BLaER1 (cell line): Measurements from ENCODE around the gene NOTCH1.
"Not testable (repeated sequence)": the region's sequence is repeated elsewhere in the genome, so short reads cannot be mapped to it uniquely, and the experiment has no call there.

Experiments used
- H3K27ac ChIP-seq: shearing (Covaris generic); formaldehyde crosslinking; 2 replicates; pipeline ENCODE4 v1.8.1; 2022
- H3K27me3 ChIP-seq: shearing (Covaris generic); formaldehyde crosslinking; 2 replicates; pipeline ENCODE4 v1.8.1; 2022
- H3K36me3 ChIP-seq: shearing (Covaris generic); formaldehyde crosslinking; 2 replicates; pipeline ENCODE4 v1.8.1; 2022
- H3K4me1 ChIP-seq: shearing (Covaris generic); formaldehyde crosslinking; 2 replicates; pipeline ENCODE4 v1.8.1; 2022
- H3K4me2 ChIP-seq: shearing (Covaris generic); formaldehyde crosslinking; 2 replicates; pipeline ENCODE4 v1.8.1; 2022
- H3K4me3 ChIP-seq: shearing (Covaris generic); formaldehyde crosslinking; 2 replicates; pipeline ENCODE4 v1.8.1; 2022
- H3K9ac ChIP-seq: shearing (Covaris generic); formaldehyde crosslinking; 2 replicates; pipeline ENCODE4 v1.8.1; 2022
- H3K9me3 ChIP-seq: shearing (Covaris generic); formaldehyde crosslinking; 2 replicates; pipeline ENCODE4 v1.8.1; 2022
- H4K20me1 ChIP-seq: shearing (Covaris generic); formaldehyde crosslinking; 2 replicates; pipeline ENCODE4 v1.8.1; 2022
- Cebpa-rat ChIP-seq: shearing (Covaris generic); IDR thresholded peaks from 2 replicates; pipeline ENCODE4 v1.8.1; 2022

Gene NOTCH1

GRCh38 chr9:136565086-136565714 is 19.4 kb upstream of the NOTCH1 start:
- Histone ChIP-seq H3K9me3 (peaks cover 15% of the 10 kb centered on the region), H3K4me2 (no peak overlapping the region; the same call in 1 of the 2 replicates), H4K20me1 (no peaks in the 10 kb centered on the region), H3K9ac (0 out of 2 replicates have a peak overlapping the region, but pooled peaks have one; percentile 29), H3K4me3 (no peak overlapping the region), H3K27ac (0 out of 2 replicates have a peak overlapping the region, but pooled peaks have one; percentile 26), H3K36me3 (no peaks in the 10 kb centered on the region), H3K27me3 (no peaks in the 10 kb centered on the region), H3K4me1 (peaks cover 33% of the 10 kb centered on the region)
- no peak for TF ChIP-seq Cebpa-rat

- Histone ChIP-seq H3K36me3 (peaks cover under 1% of the 10 kb centered on the region; the same call in 1 of the 2 replicates), H3K9ac (peak overlapping the region; percentile 29; the same call in 1 of the 2 replicates), H3K4me3 (no peak overlapping the region), H3K4me2 (peak overlapping the region; percentile 77), H3K27me3 (no peaks in the 10 kb centered on the region), H3K27ac (0 out of 2 replicates have a peak overlapping the region, but pooled peaks have one; percentile 38), H3K4me1 (peaks cover 30% of the 10 kb centered on the region), H4K20me1 (no peaks in the 10 kb centered on the region), H3K9me3 (peaks cover 22% of the 10 kb centered on the region)
- TF ChIP-seq Cebpa-rat, result no peak
Observed at GRCh38 chr9:136564379-136564988, 18.6 kb upstream of the NOTCH1 start.

DNA sequence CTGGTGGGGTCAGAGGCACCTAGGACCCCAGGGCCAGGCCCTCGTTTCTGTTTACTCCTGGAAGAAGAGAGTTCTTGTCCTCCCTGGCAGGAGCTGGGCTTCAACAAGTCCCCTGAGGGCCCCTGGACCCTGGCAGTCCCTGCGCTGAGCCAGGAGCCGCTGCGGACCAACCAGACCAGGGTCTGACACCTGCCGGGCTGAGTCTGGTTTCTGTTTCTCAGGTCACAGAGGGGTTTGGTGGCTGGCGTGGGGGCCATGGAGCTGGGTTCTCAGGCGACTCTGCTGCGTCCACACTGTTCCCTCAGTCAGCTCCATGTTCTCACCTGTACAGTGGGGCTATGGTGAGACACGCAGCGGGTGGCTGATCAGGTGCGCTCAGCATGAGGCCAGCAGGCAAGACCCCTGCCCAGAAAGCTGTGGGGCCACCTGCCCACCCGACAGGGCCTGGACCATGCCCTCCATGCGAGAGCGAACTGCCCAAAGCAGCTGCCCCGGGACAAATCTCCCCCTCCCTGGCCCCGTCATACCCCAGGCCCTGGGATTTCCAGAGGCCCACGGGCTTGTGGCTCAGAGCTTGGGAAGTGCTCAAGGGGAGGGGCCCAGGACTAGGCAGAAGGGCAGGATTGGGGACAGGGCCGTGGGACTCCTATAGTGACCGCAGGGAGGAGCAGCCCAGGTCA is 17.9 kb upstream of the NOTCH1 start:
- Histone ChIP-seq H3K9ac (peak overlapping the region; percentile 53; the same call in 1 of the 2 replicates), H3K36me3 (peaks cover 4% of the 10 kb centered on the region; the same call in 1 of the 2 replicates), H3K4me2 (peak overlapping the region; percentile 77), H3K4me3 (no peak overlapping the region), H3K27me3 (no peaks in the 10 kb centered on the region), H3K27ac (0 out of 2 replicates have a peak overlapping the region, but pooled peaks have one; percentile 38), H4K20me1 (no peaks in the 10 kb centered on the region), H3K9me3 (peaks cover 29% of the 10 kb centered on the region), H3K4me1 (peaks cover 32% of the 10 kb centered on the region)
- TF ChIP-seq Cebpa-rat, result no peak

GRCh38 chr9:136562746-136563495 is 17.1 kb upstream of the NOTCH1 start:
- Histone ChIP-seq H4K20me1 (no peaks in the 10 kb centered on the region), H3K27ac (no peak overlapping the region), H3K9me3 (peaks cover 29% of the 10 kb centered on the region), H3K4me1 (peaks cover 40% of the 10 kb centered on the region), H3K4me2 (peak overlapping the region; percentile 77), H3K4me3 (no peak overlapping the region), H3K9ac (peak overlapping the region; percentile 53; the same call in 1 of the 2 replicates), H3K27me3 (no peaks in the 10 kb centered on the region), H3K36me3 (peaks cover 4% of the 10 kb centered on the region; the same call in 1 of the 2 replicates)
- TF ChIP-seq Cebpa-rat, result no peak

DNA sequence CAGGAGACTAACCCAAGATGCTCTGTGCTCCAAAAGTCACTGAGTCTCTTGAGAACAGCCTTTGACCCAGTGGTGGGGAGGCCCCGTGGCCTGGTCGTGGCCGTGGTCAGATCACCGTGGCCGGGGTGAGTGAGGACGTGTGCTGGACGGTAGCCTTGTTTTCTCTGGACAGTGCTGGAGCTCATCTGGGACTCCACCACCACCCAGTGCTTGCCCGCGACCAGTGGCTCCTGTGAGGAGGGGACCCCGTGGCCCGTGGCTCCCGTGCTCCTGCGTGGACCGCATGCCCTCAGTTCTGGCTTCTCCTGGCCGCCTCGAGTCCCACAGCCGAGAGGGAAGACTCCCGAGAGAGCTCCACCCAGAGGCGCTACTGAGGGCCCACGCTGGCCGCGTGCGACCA is 15.9 kb upstream of the NOTCH1 start:
- Histone ChIP-seq H4K20me1 (no peaks in the 10 kb centered on the region), H3K4me2 (no peak overlapping the region), H3K27ac (no peak overlapping the region), H3K9ac (no peak overlapping the region), H3K4me3 (no peak overlapping the region), H3K4me1 (peaks cover 40% of the 10 kb centered on the region), H3K9me3 (peaks cover 29% of the 10 kb centered on the region), H3K27me3 (no peaks in the 10 kb centered on the region), H3K36me3 (peaks cover 4% of the 10 kb centered on the region; the same call in 1 of the 2 replicates)
- no peak for TF ChIP-seq Cebpa-rat

GRCh38 chr9:136560586-136560985 is 14.7 kb upstream of the NOTCH1 start:
- TF ChIP-seq Cebpa-rat, result no peak
- Histone ChIP-seq H3K27me3 (no peaks in the 10 kb centered on the region), H3K36me3 (peaks cover 4% of the 10 kb centered on the region; the same call in 1 of the 2 replicates), H4K20me1 (no peaks in the 10 kb centered on the region), H3K4me2 (no peak overlapping the region), H3K9me3 (peaks cover 29% of the 10 kb centered on the region), H3K4me3 (no peak overlapping the region), H3K27ac (no peak overlapping the region), H3K4me1 (peaks cover 40% of the 10 kb centered on the region), H3K9ac (no peak overlapping the region)

DNA sequence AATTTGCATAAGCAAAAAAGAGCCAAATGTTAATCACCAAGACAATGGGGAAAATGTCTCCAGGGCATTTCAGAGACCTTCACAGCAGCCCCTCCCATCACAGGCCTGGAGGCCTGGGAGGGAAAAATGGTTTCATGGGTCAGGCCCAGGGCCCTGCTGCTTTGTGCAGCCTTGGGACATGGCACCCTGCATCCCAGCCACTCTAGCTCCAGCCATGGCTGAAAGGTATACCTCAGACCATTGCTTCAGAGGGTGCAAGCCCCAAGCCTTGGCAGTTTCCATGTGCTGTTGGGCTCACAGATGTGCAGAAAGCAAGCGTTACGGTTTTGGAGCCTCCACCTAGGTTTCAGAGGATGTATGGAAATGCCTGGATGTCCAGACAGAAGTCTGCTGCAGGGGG is 13.5 kb upstream of the NOTCH1 start:
- H3K9ac ChIP-seq, H3K36me3 ChIP-seq, H3K4me2 ChIP-seq, H3K27ac ChIP-seq, H4K20me1 ChIP-seq, H3K4me3 ChIP-seq, H3K27me3 ChIP-seq: not testable (repeated sequence)
- Histone ChIP-seq H3K4me1 (peaks cover 31% of the 10 kb centered on the region), H3K9me3 (peaks cover 29% of the 10 kb centered on the region)

DNA sequence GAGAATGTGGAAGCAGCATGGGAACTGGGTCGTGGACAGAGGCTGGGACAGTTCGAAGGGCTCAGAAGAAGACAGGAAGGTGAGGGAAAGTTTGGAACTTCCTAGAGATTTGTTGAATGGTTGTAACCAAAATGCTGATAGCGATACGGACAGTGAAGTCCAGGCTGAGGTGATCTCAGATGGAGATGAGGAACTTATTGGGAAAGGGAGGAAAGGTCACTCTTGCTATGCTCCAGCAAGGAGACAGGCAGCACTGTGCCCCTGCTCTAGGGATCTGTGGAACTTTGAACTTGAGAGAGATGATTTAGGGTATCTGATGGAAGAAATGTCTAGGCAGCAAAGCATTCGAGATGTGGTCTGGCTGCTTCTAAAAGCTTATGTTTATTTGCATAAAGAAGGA is 13.0 kb upstream of the NOTCH1 start:
- H4K20me1 ChIP-seq, H3K27me3 ChIP-seq, H3K27ac ChIP-seq, H3K4me3 ChIP-seq, H3K9ac ChIP-seq, H3K36me3 ChIP-seq: not testable (repeated sequence)
- peak overlapping the region; percentile 49; the same call in 1 of the 2 replicates for H3K4me2 ChIP-seq
- H3K9me3 ChIP-seq, result peaks cover 29% of the 10 kb centered on the region
- H3K4me1 ChIP-seq, result peaks cover 26% of the 10 kb centered on the region

GRCh38 chr9:136558373-136558772 is 12.5 kb upstream of the NOTCH1 start:
- Histone ChIP-seq H3K36me3 (peaks cover 4% of the 10 kb centered on the region; the same call in 1 of the 2 replicates), H3K4me3 (no peak overlapping the region), H3K27ac (no peak overlapping the region), H4K20me1 (no peaks in the 10 kb centered on the region), H3K27me3 (no peaks in the 10 kb centered on the region), H3K9me3 (peaks cover 29% of the 10 kb centered on the region), H3K4me1 (peaks cover 21% of the 10 kb centered on the region), H3K9ac (no peak overlapping the region), H3K4me2 (peak overlapping the region; percentile 49)
- no peak for TF ChIP-seq Cebpa-rat
